ENCODE data around the gene TBX6. TPM values are rescaled to one million over a fixed set of nuclear protein-coding genes. Genes with fewer than 3 reads are reported as not detected.

TBX6 gene
- total RNA-seq, 1 experiment from 2014 or later, result 5.1 TPM

DNA sequence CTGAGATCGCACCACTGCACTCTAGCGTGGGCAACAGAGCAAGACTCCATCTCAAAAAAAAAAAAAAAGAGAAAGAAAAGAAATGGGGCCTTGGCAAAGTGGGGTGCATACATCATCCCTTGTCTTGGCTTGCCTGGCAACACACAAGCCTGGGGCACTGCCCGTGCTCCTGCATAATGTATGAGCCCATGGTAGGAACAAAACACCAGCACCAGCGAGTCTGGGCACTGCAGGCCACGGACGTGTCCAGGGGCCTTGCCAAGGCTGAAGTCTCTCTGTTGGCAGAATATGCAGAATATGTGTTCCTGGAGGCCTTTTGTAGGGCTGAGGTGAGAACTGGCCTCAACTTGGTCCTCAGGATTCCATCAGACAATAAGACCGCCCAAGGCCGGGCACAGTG, 41.9 kb downstream of the TBX6 start:
- H3K4me3 Mint-ChIP-seq, result no peak overlapping the region
- peaks cover 42% of the 10 kb centered on the region for H3K27me3 Mint-ChIP-seq (ENCODE audit: low read depth)
- no peak overlapping the region for H3K27ac Mint-ChIP-seq
- no peak for TF ChIP-seq RORB (CRISPR knock-in tag; IDR thresholded peaks at IDR 0.05)
- TF ChIP-seq, protein P1, sequence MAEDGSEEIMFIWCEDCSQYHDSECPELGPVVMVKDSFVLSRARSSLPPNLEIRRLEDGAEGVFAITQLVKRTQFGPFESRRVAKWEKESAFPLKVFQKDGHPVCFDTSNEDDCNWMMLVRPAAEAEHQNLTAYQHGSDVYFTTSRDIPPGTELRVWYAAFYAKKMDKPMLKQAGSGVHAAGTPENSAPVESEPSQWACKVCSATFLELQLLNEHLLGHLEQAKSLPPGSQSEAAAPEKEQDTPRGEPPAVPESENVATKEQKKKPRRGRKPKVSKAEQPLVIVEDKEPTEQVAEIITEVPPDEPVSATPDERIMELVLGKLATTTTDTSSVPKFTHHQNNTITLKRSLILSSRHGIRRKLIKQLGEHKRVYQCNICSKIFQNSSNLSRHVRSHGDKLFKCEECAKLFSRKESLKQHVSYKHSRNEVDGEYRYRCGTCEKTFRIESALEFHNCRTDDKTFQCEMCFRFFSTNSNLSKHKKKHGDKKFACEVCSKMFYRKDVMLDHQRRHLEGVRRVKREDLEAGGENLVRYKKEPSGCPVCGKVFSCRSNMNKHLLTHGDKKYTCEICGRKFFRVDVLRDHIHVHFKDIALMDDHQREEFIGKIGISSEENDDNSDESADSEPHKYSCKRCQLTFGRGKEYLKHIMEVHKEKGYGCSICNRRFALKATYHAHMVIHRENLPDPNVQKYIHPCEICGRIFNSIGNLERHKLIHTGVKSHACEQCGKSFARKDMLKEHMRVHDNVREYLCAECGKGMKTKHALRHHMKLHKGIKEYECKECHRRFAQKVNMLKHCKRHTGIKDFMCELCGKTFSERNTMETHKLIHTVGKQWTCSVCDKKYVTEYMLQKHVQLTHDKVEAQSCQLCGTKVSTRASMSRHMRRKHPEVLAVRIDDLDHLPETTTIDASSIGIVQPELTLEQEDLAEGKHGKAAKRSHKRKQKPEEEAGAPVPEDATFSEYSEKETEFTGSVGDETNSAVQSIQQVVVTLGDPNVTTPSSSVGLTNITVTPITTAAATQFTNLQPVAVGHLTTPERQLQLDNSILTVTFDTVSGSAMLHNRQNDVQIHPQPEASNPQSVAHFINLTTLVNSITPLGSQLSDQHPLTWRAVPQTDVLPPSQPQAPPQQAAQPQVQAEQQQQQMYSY (CRISPR knock-in tag; IDR thresholded peaks at IDR 0.05), result no peak
- TF ChIP-seq TCF7 (CRISPR knock-in tag; IDR thresholded peaks at IDR 0.05; ENCODE audit: low read depth), result no peak
- TF ChIP-seq IRF2 (CRISPR knock-in tag; IDR thresholded peaks at IDR 0.05; ENCODE audit: borderline replicate concordance, low read depth), result no peak
- TF ChIP-seq, protein P2, sequence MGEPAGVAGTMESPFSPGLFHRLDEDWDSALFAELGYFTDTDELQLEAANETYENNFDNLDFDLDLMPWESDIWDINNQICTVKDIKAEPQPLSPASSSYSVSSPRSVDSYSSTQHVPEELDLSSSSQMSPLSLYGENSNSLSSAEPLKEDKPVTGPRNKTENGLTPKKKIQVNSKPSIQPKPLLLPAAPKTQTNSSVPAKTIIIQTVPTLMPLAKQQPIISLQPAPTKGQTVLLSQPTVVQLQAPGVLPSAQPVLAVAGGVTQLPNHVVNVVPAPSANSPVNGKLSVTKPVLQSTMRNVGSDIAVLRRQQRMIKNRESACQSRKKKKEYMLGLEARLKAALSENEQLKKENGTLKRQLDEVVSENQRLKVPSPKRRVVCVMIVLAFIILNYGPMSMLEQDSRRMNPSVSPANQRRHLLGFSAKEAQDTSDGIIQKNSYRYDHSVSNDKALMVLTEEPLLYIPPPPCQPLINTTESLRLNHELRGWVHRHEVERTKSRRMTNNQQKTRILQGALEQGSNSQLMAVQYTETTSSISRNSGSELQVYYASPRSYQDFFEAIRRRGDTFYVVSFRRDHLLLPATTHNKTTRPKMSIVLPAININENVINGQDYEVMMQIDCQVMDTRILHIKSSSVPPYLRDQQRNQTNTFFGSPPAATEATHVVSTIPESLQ (CRISPR knock-in tag; IDR thresholded peaks at IDR 0.05), result no peak
- no peak for TF ChIP-seq NR2C2 (CRISPR knock-in tag; IDR thresholded peaks at IDR 0.05)
- TF ChIP-seq, protein P3, sequence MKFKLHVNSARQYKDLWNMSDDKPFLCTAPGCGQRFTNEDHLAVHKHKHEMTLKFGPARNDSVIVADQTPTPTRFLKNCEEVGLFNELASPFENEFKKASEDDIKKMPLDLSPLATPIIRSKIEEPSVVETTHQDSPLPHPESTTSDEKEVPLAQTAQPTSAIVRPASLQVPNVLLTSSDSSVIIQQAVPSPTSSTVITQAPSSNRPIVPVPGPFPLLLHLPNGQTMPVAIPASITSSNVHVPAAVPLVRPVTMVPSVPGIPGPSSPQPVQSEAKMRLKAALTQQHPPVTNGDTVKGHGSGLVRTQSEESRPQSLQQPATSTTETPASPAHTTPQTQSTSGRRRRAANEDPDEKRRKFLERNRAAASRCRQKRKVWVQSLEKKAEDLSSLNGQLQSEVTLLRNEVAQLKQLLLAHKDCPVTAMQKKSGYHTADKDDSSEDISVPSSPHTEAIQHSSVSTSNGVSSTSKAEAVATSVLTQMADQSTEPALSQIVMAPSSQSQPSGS (CRISPR knock-in tag; IDR thresholded peaks at IDR 0.05; ENCODE audit: borderline replicate concordance, low read depth), result no peak
- TF ChIP-seq CBFB (CRISPR knock-in tag; IDR thresholded peaks at IDR 0.05; ENCODE audit: low read depth), result no peak
- TF ChIP-seq, protein P4, sequence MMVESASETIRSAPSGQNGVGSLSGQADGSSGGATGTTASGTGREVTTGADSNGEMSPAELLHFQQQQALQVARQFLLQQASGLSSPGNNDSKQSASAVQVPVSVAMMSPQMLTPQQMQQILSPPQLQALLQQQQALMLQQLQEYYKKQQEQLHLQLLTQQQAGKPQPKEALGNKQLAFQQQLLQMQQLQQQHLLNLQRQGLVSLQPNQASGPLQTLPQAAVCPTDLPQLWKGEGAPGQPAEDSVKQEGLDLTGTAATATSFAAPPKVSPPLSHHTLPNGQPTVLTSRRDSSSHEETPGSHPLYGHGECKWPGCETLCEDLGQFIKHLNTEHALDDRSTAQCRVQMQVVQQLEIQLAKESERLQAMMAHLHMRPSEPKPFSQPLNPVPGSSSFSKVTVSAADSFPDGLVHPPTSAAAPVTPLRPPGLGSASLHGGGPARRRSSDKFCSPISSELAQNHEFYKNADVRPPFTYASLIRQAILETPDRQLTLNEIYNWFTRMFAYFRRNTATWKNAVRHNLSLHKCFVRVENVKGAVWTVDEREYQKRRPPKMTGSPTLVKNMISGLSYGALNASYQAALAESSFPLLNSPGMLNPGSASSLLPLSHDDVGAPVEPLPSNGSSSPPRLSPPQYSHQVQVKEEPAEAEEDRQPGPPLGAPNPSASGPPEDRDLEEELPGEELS (CRISPR knock-in tag; IDR thresholded peaks at IDR 0.05), result no peak
- no peak for TF ChIP-seq NR3C1 (CRISPR knock-in tag; conservative IDR thresholded peaks at IDR 0.05; ENCODE audit: low read depth)
- TF ChIP-seq, protein P5, sequence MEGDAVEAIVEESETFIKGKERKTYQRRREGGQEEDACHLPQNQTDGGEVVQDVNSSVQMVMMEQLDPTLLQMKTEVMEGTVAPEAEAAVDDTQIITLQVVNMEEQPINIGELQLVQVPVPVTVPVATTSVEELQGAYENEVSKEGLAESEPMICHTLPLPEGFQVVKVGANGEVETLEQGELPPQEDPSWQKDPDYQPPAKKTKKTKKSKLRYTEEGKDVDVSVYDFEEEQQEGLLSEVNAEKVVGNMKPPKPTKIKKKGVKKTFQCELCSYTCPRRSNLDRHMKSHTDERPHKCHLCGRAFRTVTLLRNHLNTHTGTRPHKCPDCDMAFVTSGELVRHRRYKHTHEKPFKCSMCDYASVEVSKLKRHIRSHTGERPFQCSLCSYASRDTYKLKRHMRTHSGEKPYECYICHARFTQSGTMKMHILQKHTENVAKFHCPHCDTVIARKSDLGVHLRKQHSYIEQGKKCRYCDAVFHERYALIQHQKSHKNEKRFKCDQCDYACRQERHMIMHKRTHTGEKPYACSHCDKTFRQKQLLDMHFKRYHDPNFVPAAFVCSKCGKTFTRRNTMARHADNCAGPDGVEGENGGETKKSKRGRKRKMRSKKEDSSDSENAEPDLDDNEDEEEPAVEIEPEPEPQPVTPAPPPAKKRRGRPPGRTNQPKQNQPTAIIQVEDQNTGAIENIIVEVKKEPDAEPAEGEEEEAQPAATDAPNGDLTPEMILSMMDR (IDR thresholded peaks at IDR 0.05), result no peak
- TF ChIP-seq ZNF396 (CRISPR knock-in tag; IDR thresholded peaks at IDR 0.05; ENCODE audit: borderline replicate concordance), result no peak
- no peak for TF ChIP-seq JAZF1 (CRISPR knock-in tag; IDR thresholded peaks at IDR 0.05)
- no peak for TF ChIP-seq ZNF317 (CRISPR knock-in tag; IDR thresholded peaks at IDR 0.05; ENCODE audit: borderline replicate concordance, low read depth)
- no peak for TF ChIP-seq HMGA2 (CRISPR knock-in tag; IDR thresholded peaks at IDR 0.05)
- no peaks in the 10 kb centered on the region for H3K9me3 Mint-ChIP-seq
- ChIA-PET POLR2A (no interaction called here), CTCF (interaction anchor here (0.8 to 2.0 kb wide), 3 partner anchors 17 to 42 kb away, joined by 3 to 16 read pairs (median 6); partner anchors contain the start of gene TLCD3B)
- no peak for ATAC-seq
- peaks cover 10% of the 10 kb centered on the region for H3K4me1 Mint-ChIP-seq
- no peak for DNase-seq (ENCODE audit: low spot score)
- no peaks in the 10 kb centered on the region for H3K36me3 Mint-ChIP-seq

Data from WTC11 (cell line).